T-helper 1 cell treated with Interleukin-12 subunit alpha and Interleukin-12 subunit beta and Interleukin-4 antibody, amounts not matched to agents 30 ng/mL and 1 ng/mL, for 36 hours (primary cell): ENCODE measurements around the gene OR4A5. TPM values are rescaled to one million over a fixed set of nuclear protein-coding genes. Genes with fewer than 3 reads are reported as not detected.
"Not testable (repeated sequence)": the region's sequence is repeated elsewhere in the genome, so short reads cannot be mapped to it uniquely, and the experiment has no call there.

Experiments used
- intact Hi-C: fragments of 100-400 bp; cut with micrococcal nuclease; formaldehyde crosslinking; loops from one replicate; pipeline ENCODE4 v1.15.1; 2024
- total RNA-seq: library from RNA; stranded (reverse); gene quantifications from 2 replicates; pipeline ENCODE4 v1.2.3, GENCODE V29; 2022

The OR4A5 gene
- not detected in 2 replicates for total RNA-seq

GRCh38 chr11:54706532-54706931 is at the start of gene OR4A5:
TSS of gene OR4A5 (plus strand) at chr11:54706832. CDS start at chr11:54706885, 53 bp downstream.
- intact Hi-C loops, result not testable (repeated sequence)

- intact Hi-C loops, result not testable (repeated sequence)
These were observed 13.5 kb downstream of the OR4A5 start for GRCh38 chr11:54720094-54720493.

Other genes starting within 250 kb of the OR4A5 start
- gene OR4C46, start 102.8 kb upstream of the OR4A5 start, total RNA-seq, result not detected in 2 replicates